ENCODE data around the gene HTR5A. TPM values are rescaled to one million over a fixed set of nuclear protein-coding genes. Genes with fewer than 3 reads are reported as not detected.

Gene HTR5A
- total and polyA plus RNA-seq, 2 donors (not counting 3 experiments of a cell fraction or from before 2014, with no cell fraction given), result not detected

GRCh38 chr7:155021699-155022145 is 48.4 kb upstream of the HTR5A start:
- ChIA-PET CTCF (interaction anchor here (2.8 kb wide), 1 partner anchor 11 kb away, joined by 11 read pairs; no protein-coding TSS in a partner anchor), POLR2A (no interaction called here)
- Histone ChIP-seq H3K36me3 (ENCODE audit: control insufficient read depth in 2 of 2, extremely low read depth in 1 of 2, insufficient read depth in 2 of 2, low read length in 2 of 2) (no peaks in the 10 kb centered on the region), H3K4me2 (ENCODE audit: insufficient read depth, low read length) (no peak overlapping the region), H3K4me1 (ENCODE audit: control insufficient read depth, extremely low read depth, insufficient read depth, low read length) (no peaks in the 10 kb centered on the region), H3K27ac (ENCODE audit: insufficient read depth, low read depth, low read length) (no peak overlapping the region), H3K9me3 (replicated peaks; ENCODE audit: control insufficient read depth, insufficient read depth, low read length) (no peaks in the 10 kb centered on the region), H3K27me3 (ENCODE audit: control insufficient read depth in 2 of 2, insufficient read depth in 2 of 2, low read length in 2 of 2) (no peaks in the 10 kb centered on the region), H2AFZ (ENCODE audit: low read depth, low read length) (no peak overlapping the region), H3K79me2 (ENCODE audit: control insufficient read depth, insufficient read depth, low read length) (no peaks in the 10 kb centered on the region), H3K9ac (replicated peaks; ENCODE audit: extremely low read depth, insufficient read depth, low read length) (no peak overlapping the region), H4K20me1 (replicated peaks; ENCODE audit: control insufficient read depth, extremely low read depth, insufficient read depth, low read length) (no peaks in the 10 kb centered on the region), H3K4me3 (replicated peaks in 1 of 3; ENCODE audit: insufficient read depth in 1 of 3, low read depth in 1 of 3, low read length in 3 of 3) (no peak overlapping the region), H3K9me1 (replicated peaks; ENCODE audit: control insufficient read depth, extremely low read depth, insufficient read depth, low read length) (no peaks in the 10 kb centered on the region)
- FAIRE-seq (no peak), DNase-seq (ENCODE audit: low read depth, low spot score) (no peak)
- BruUV-seq (replicated peaks), result no TSS peak
- dilution Hi-C loops (cut with MboI; ENCODE audit: extremely low pct_ligation_motif_present, low sequenced_read_pairs) (no loop called here), intact Hi-C loops (cut with micrococcal nuclease) (no loop called here)
- TF ChIP-seq EZH2 (IDR thresholded peaks at IDR 0.05; ENCODE audit: borderline replicate concordance, low read depth, low read length, severe bottlenecking) (no peak), CTCF (IDR thresholded peaks at IDR 0.05; ENCODE audit: extremely low read depth in 1 of 2, insufficient read depth in 1 of 2, low read depth in 1 of 2, low read length in 2 of 2) (no peak), MAX (IDR thresholded peaks at IDR 0.05; ENCODE audit: insufficient read depth, insufficient read length) (no peak), MYC (IDR thresholded peaks at IDR 0.05; ENCODE audit: low read depth, low read length) (no peak), FOS (IDR thresholded peaks at IDR 0.05; ENCODE audit: borderline replicate concordance, insufficient read depth, low read length) (no peak), POLR2AphosphoS5 (IDR thresholded peaks at IDR 0.05; ENCODE audit: insufficient read depth, low read depth, low read length) (no peak), GATA2 (IDR thresholded peaks at IDR 0.05; ENCODE audit: insufficient read depth, insufficient read length, low read depth, low read length) (no peak), JUN (IDR thresholded peaks at IDR 0.05; ENCODE audit: borderline replicate concordance, insufficient read depth, insufficient read length, low read depth) (no peak), POLR2A (IDR thresholded peaks at IDR 0.05; ENCODE audit: low read depth, low read length) (no peak)

All from endothelial cell of umbilical vein (primary cell).